GM06990 (cell line): Measurements from ENCODE around the gene S100A3.

ENCODE experiments used
- DNase-seq: peaks from one replicate; pipeline ENCODE4 v3.0.0-alpha.2; 2011; ENCODE audit not compliant: insufficient read length; ENCODE audit errors: extremely low read depth
- H3K27me3 ChIP-seq: replicated peaks from 2 replicates; pipeline ENCODE4 v1.6.0; 2011; ENCODE audit warnings: low read length; ENCODE audit not compliant: control insufficient read depth, insufficient read depth
- H3K36me3 ChIP-seq: 2 replicates; pipeline ENCODE4 v1.5.1; 2011; ENCODE audit warnings: low read length; ENCODE audit not compliant: control insufficient read depth, insufficient read depth
- H3K4me3 ChIP-seq: replicated peaks from 2 replicates; pipeline ENCODE4 v1.5.1; 2011; ENCODE audit warnings: low read depth, mild to moderate bottlenecking, control low read depth, low read length
- CTCF ChIP-seq: IDR thresholded peaks from 2 replicates; pipeline ENCODE4 v1.5.1; 2011; ENCODE audit warnings: low read length, control low read depth, mild to moderate bottlenecking, inconsistent platforms; ENCODE audit not compliant: insufficient read depth, poor library complexity, severe bottlenecking

Gene S100A3

GRCh38 chr1:153535242-153536011 lies 13.6 kb downstream of the S100A3 start, which contains the start of gene S100A6:
S100A6 (minus strand) TSS chr1:153535991; CDS start chr1:153535339, 652 bp downstream.
- H3K36me3 ChIP-seq, result no peaks in the 10 kb centered on the region
- H3K4me3 ChIP-seq, result peak within 1 kb of the TSS; percentile 48
- peak; percentile 31 for DNase-seq
- no peak for TF ChIP-seq CTCF
- no peaks in the 10 kb centered on the region; the same call in 1 of the 2 replicates for H3K27me3 ChIP-seq

GRCh38 chr1:153534925-153535241 lies 14.2 kb downstream of the S100A3 start:
- no peaks in the 10 kb centered on the region for H3K36me3 ChIP-seq
- no peak overlapping the region for H3K4me3 ChIP-seq
- DNase-seq, result no peak
- H3K27me3 ChIP-seq, result no peaks in the 10 kb centered on the region; the same call in 1 of the 2 replicates
- no peak for TF ChIP-seq CTCF

GRCh38 chr1:153534226-153534924 lies 14.7 kb downstream of the S100A3 start:
- Histone ChIP-seq H3K27me3 (no peaks in the 10 kb centered on the region; the same call in 1 of the 2 replicates), H3K36me3 (no peaks in the 10 kb centered on the region), H3K4me3 (no peak overlapping the region)
- TF ChIP-seq CTCF, result no peak
- DNase-seq, result no peak

- no peak overlapping the region for H3K4me3 ChIP-seq
- TF ChIP-seq CTCF, result no peak
- H3K27me3 ChIP-seq, result no peaks in the 10 kb centered on the region; the same call in 1 of the 2 replicates
These were observed 15.3 kb downstream of the S100A3 start for GRCh38 chr1:153533689-153534201.

GRCh38 chr1:153532769-153533599 lies 16.1 kb downstream of the S100A3 start:
- DNase-seq, result peak; percentile 58
- peak; percentile 88 for TF ChIP-seq CTCF
- Histone ChIP-seq H3K4me3 (no peak overlapping the region), H3K27me3 (no peaks in the 10 kb centered on the region; the same call in 1 of the 2 replicates), H3K36me3 (no peaks in the 10 kb centered on the region)

More at GRCh38 chr1:153533689-153534201, 15.3 kb downstream of the S100A3 start:
- H3K36me3 ChIP-seq, result no peaks in the 10 kb centered on the region
- DNase-seq, result no peak
